Activated CD8-positive, alpha-beta memory T cell treated with anti-CD3 and anti-CD28 coated beads, Interleukin-2, amount 10 ng/mL, durations not matched to agents 7 days and 5 days (primary cell): ENCODE results near the gene NEU2. TPM values are rescaled to one million over a fixed set of nuclear protein-coding genes. Genes with fewer than 3 reads are reported as not detected.

Source experiments
- ATAC-seq: fragments of 150-1000 bp; cut with Tn5 transposase; one replicate; pipeline ENCODE4 v1.10.0; 2021; ENCODE audit warnings: moderate library complexity
- CTCF ChIA-PET: fragments of 350-600 bp; sonication (Branson Sonifier 250); formaldehyde crosslinking; loops from one replicate; lab custom pipeline; 2021; ENCODE audit warnings: antibody characterized with exemption; lab: Charles Lee
- DNase-seq: peaks from one replicate; pipeline ENCODE4 v3.0.0-alpha.2; 2020
- H3K27ac Mint-ChIP-seq: one replicate; pipeline ENCODE4 v1.8.0; 2021; ENCODE audit warnings: mild to moderate bottlenecking, mixed read lengths
- H3K27me3 Mint-ChIP-seq: one replicate; pipeline ENCODE4 v1.8.0; 2021; ENCODE audit warnings: mixed read lengths
- H3K36me3 Mint-ChIP-seq: one replicate; pipeline ENCODE4 v1.8.0; 2021; ENCODE audit warnings: mild to moderate bottlenecking, mixed read lengths
- H3K4me1 Mint-ChIP-seq: one replicate; pipeline ENCODE4 v1.8.0; 2021; ENCODE audit warnings: mixed read lengths
- H3K4me3 Mint-ChIP-seq: one replicate; pipeline ENCODE4 v1.8.0; 2021; ENCODE audit warnings: mild to moderate bottlenecking, moderate library complexity, mixed read lengths
- H3K9me3 Mint-ChIP-seq: one replicate; pipeline ENCODE4 v1.8.0; 2022; ENCODE audit warnings: low read depth, mixed read lengths
- total RNA-seq, 2 experiments: library from RNA; stranded (reverse); gene quantifications; one replicate each; pipeline ENCODE4 v1.2.3, GENCODE V29; 2021

Gene NEU2
- not detected for total RNA-seq

DNA sequence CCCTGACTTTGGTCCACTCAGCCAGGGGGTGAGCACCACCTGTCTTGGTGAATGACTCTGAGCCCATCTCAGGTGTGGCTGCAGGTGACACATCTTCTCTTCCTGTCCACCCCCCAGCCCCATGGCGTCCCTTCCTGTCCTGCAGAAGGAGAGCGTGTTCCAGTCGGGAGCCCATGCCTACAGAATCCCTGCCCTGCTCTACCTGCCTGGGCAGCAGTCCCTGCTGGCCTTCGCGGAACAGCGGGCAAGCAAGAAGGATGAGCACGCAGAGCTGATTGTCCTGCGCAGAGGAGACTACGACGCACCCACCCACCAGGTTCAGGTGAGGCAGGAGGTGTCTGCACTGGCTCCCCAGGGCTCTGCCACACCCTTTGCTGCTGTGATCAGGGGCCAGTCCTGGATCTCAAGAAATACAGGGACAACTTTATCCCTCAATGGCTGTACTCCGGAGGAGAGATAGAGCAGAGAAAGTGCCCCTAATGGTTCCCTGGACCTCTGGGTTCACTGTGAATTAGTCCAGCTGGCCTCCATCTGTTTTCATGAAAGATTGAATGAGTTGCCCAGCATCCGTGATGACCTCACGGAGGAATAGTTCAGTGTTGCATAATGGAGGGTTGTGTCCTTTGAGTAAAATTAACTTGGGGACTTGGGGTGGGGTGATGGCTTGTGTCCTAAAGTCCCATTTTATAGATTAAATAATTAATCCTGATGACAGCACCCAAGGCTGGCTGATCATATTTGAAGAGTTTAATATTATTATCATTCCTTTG, at the start of gene NEU2:
TSS of gene NEU2 (plus strand) at position 122 of the 770 bp plus-strand sequence. CDS start at position 122, 0 bp downstream.
- no peak for DNase-seq
- no peak for ATAC-seq
- no peaks in the 10 kb centered on the region for H3K9me3 Mint-ChIP-seq
- H3K36me3 Mint-ChIP-seq: no peaks in the 10 kb centered on the region
- no peak within 1 kb of the TSS for H3K4me3 Mint-ChIP-seq
- no peaks in the 10 kb centered on the region for H3K4me1 Mint-ChIP-seq
- peaks cover 4% of the 10 kb centered on the region for H3K27me3 Mint-ChIP-seq
- H3K27ac Mint-ChIP-seq: no peak within 1 kb of the TSS
- CTCF ChIA-PET: interaction anchor here (3.3 kb wide), 1 partner anchor 21 kb away, joined by 12 read pairs; no protein-coding TSS in a partner anchor

- Mint-ChIP-seq H3K27ac (no peak overlapping the region), H3K27me3 (peaks cover 23% of the 10 kb centered on the region), H3K9me3 (peaks cover 4% of the 10 kb centered on the region), H3K4me1 (no peaks in the 10 kb centered on the region), H3K36me3 (no peaks in the 10 kb centered on the region), H3K4me3 (no peak overlapping the region)
- CTCF ChIA-PET: interaction anchor here (1.6 kb wide), 1 partner anchor 70 kb away, joined by 3 read pairs; no protein-coding TSS in a partner anchor
- ATAC-seq: no peak
- no peak for DNase-seq
Observed at GRCh38 chr2:232982926-232983668, 49.4 kb upstream of the NEU2 start.

- no peaks in the 10 kb centered on the region for H3K4me1 Mint-ChIP-seq
- no peak overlapping the region for H3K27ac Mint-ChIP-seq
- no peak for ATAC-seq
- CTCF ChIA-PET: interaction anchor here (1.6 to 1.7 kb wide), 2 partner anchors 10 to 70 kb away, joined by 3 read pairs; no protein-coding TSS in a partner anchor
- H3K9me3 Mint-ChIP-seq: peaks cover 4% of the 10 kb centered on the region
- no peak for DNase-seq
- H3K27me3 Mint-ChIP-seq: peaks cover 26% of the 10 kb centered on the region
- H3K4me3 Mint-ChIP-seq: no peak overlapping the region
- H3K36me3 Mint-ChIP-seq: no peaks in the 10 kb centered on the region
Observed at GRCh38 chr2:232983669-232984140, 48.8 kb upstream of the NEU2 start.

DNA sequence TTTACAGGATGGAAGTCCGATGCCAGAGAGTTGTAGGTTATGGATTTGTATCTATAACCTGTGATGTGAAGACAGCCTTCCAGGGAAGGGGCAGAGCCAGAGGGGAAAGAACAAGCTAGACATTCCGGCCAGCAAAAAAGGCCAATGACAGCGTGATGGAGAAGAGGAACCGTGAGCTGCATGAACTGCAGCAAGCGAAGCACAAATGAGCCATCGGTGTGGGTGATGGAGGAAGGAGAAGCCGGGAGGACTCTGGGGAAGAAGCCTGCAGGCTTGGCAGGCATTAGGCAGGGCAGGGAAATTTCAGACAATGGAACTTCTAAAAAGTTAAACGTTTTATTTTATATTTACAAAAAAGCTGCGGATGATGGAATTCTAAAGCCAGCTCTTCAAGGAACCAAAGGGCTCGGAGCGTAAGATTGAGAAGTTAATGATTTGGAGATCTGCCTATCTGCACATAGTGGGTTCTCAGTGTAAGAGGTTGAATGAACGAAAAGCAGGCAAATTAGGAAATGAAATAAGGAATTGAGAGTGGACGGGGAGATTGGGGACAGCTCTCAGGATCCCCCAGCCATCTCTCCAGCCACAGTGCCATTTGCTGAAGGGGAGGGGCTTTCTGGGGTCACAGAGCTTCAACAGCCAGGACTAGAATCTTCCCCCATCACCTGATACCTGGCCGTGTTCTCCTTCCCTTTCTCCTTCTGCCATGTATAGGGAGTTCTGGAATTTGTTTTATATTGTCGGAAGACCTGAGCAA, 47.8 kb upstream of the NEU2 start:
- CTCF ChIA-PET: interaction anchor here (1.6 to 1.7 kb wide), 2 partner anchors 11 to 69 kb away, joined by 3 read pairs; no protein-coding TSS in a partner anchor
- no peaks in the 10 kb centered on the region for H3K36me3 Mint-ChIP-seq

DNA sequence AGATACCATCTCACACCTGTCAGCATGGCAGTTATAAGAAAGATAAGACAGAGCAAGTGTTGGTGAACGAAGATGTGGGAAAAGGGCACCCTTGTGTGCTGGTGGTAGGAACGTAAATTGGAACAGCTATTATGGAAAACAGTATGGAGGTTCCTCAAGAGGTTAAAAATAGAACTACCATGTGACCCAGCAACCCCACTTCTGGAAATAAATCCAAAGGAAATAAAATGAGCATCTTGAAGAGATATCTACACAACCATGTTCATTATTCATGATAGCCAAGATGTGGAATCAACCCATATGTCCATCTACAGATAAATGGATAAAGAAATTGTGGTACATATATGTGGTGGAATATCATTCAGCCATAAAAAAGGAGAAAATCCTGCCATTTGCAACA, 46.3 kb upstream of the NEU2 start:
- peaks cover 36% of the 10 kb centered on the region for H3K27me3 Mint-ChIP-seq
- CTCF ChIA-PET: no interaction called here
- no peak overlapping the region for H3K27ac Mint-ChIP-seq
- peaks cover 4% of the 10 kb centered on the region for H3K9me3 Mint-ChIP-seq
- no peaks in the 10 kb centered on the region for H3K4me1 Mint-ChIP-seq
- H3K36me3 Mint-ChIP-seq: no peaks in the 10 kb centered on the region
- DNase-seq (no peak), ATAC-seq (no peak)
- H3K4me3 Mint-ChIP-seq: no peak overlapping the region

More for the DNA sequence above, 47.8 kb upstream of the NEU2 start:
- Mint-ChIP-seq H3K9me3 (peaks cover 4% of the 10 kb centered on the region), H3K27ac (no peak overlapping the region), H3K27me3 (peaks cover 32% of the 10 kb centered on the region), H3K4me3 (no peak overlapping the region), H3K4me1 (no peaks in the 10 kb centered on the region)
- DNase-seq: no peak
- no peak for ATAC-seq

GRCh38 chr2:232993231-232993821, 39.1 kb upstream of the NEU2 start:
- CTCF ChIA-PET: no interaction called here
- Mint-ChIP-seq H3K27me3 (peaks cover 29% of the 10 kb centered on the region), H3K4me3 (no peak overlapping the region), H3K4me1 (no peaks in the 10 kb centered on the region), H3K36me3 (no peaks in the 10 kb centered on the region), H3K27ac (no peak overlapping the region), H3K9me3 (no peaks in the 10 kb centered on the region)
- DNase-seq: no peak
- ATAC-seq: no peak

GRCh38 chr2:232994446-232994845, 38.0 kb upstream of the NEU2 start:
- CTCF ChIA-PET: no interaction called here
- Mint-ChIP-seq H3K9me3 (no peaks in the 10 kb centered on the region), H3K27me3 (peaks cover 20% of the 10 kb centered on the region), H3K4me1 (no peaks in the 10 kb centered on the region), H3K36me3 (no peaks in the 10 kb centered on the region), H3K4me3 (no peak overlapping the region), H3K27ac (no peak overlapping the region)
- ATAC-seq (no peak), DNase-seq (peak; percentile 19)

DNA sequence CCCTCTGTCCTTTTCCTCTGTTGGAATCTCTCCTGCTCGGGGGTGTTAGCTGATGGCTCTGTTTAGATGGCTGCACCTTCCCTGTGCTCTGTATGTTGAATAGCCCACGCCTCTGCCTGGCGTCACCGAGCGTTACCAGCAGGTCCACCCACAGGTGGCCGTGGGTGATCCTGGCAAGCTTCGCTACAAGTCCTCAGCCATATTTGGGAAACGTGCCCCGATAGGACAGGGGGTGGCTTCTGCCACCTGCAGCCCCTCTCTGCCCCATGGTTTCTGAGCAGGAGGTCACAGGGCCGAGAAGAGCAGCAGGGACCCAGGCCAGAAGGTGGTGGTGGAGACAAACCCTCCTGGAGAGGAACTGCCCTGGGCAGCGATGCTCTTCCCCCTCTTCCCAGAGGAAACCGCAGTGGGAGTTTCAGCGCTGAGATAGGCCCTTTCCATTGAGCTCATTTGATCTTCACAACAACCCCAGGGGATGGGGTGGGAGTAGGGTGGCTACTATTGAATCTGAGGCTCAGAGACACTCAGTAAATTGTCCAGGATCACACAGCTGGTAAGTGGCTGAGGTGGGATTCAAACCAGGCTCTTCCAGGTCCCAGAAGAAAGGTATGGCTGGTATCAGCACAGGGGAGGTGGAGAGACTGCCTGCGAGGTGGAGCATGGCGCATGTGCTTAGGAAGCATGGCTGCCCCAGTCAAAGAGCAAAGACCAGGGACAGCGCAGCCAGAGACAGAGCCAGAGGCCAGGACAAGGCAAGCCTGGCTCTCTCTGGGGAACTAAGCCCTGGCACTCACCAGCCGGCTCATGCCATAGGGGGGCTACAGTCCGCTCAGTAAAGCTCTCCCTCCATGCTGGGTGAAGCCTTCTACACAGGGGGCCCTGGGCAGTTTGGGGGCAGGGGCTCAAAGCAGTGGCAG, 34.5 kb upstream of the NEU2 start:
- H3K36me3 Mint-ChIP-seq: no peaks in the 10 kb centered on the region
- CTCF ChIA-PET: no interaction called here

DNA sequence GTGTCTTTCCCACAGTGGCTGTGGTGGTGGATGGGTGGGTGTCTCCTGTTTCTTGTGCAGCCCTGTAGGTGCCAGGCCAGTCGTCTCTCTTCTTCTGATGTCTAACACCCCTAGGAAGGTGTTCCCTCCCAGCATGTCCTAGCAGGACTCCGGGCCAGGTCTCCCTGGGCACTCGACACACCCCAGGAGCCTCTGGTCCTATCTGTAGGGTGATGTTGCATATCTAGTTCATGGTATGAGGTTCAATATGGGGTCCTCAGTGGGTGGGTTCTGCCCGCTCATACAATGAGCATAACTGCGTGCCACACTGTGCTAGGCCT, 33.8 kb upstream of the NEU2 start:
- Mint-ChIP-seq H3K27ac (no peak overlapping the region), H3K9me3 (no peaks in the 10 kb centered on the region), H3K27me3 (no peaks in the 10 kb centered on the region), H3K4me1 (no peaks in the 10 kb centered on the region), H3K4me3 (no peak overlapping the region), H3K36me3 (no peaks in the 10 kb centered on the region)
- DNase-seq (no peak), ATAC-seq (no peak)
- CTCF ChIA-PET: no interaction called here

More for the DNA sequence above, 34.5 kb upstream of the NEU2 start:
- ATAC-seq: no peak
- Mint-ChIP-seq H3K4me1 (no peaks in the 10 kb centered on the region), H3K4me3 (no peak overlapping the region), H3K27me3 (peaks cover 6% of the 10 kb centered on the region), H3K9me3 (no peaks in the 10 kb centered on the region), H3K27ac (no peak overlapping the region)
- DNase-seq: peak; percentile 21

DNA sequence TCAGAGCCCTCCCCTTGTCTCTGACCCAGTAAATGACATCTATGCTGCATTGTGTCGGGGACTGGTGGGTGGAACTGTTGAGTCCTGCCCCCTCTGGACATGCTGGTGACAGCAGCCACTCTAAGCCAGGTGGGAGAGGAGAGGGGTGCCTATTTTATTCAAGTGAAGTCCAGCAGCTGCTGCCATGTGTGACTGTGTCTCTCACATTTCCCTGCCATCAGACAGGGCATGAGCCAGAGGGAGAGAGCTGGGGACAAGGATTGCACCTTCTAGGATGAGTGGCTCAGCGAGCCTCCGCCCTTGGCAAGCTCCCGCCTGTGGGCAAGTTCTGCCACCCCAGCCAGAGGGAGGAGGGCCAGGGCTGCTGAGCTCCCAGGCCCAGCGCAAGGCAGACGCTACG, 33.1 kb upstream of the NEU2 start:
- Mint-ChIP-seq H3K4me1 (no peaks in the 10 kb centered on the region), H3K9me3 (no peaks in the 10 kb centered on the region)

GRCh38 chr2:233000886-233001750, 31.4 kb upstream of the NEU2 start:
- Mint-ChIP-seq H3K4me3 (no peak overlapping the region), H3K27ac (no peak overlapping the region), H3K4me1 (no peaks in the 10 kb centered on the region), H3K36me3 (no peaks in the 10 kb centered on the region), H3K27me3 (peaks cover 2% of the 10 kb centered on the region), H3K9me3 (no peaks in the 10 kb centered on the region)
- DNase-seq (peak; percentile 31), ATAC-seq (no peak)
- CTCF ChIA-PET: no interaction called here

More for the DNA sequence above, 33.1 kb upstream of the NEU2 start:
- CTCF ChIA-PET: no interaction called here
- Mint-ChIP-seq H3K36me3 (no peaks in the 10 kb centered on the region), H3K27ac (no peak overlapping the region), H3K27me3 (no peaks in the 10 kb centered on the region), H3K4me3 (no peak overlapping the region)
- ATAC-seq (no peak), DNase-seq (peak; percentile 25)
